Measurements from ENCODE around the gene MAP4K1. TPM values are rescaled to one million over a fixed set of nuclear protein-coding genes. Genes with fewer than 3 reads are reported as not detected.

The MAP4K1 gene
- total RNA-seq, result 100 to 1,000 TPM; 273 to 278 TPM

DNA sequence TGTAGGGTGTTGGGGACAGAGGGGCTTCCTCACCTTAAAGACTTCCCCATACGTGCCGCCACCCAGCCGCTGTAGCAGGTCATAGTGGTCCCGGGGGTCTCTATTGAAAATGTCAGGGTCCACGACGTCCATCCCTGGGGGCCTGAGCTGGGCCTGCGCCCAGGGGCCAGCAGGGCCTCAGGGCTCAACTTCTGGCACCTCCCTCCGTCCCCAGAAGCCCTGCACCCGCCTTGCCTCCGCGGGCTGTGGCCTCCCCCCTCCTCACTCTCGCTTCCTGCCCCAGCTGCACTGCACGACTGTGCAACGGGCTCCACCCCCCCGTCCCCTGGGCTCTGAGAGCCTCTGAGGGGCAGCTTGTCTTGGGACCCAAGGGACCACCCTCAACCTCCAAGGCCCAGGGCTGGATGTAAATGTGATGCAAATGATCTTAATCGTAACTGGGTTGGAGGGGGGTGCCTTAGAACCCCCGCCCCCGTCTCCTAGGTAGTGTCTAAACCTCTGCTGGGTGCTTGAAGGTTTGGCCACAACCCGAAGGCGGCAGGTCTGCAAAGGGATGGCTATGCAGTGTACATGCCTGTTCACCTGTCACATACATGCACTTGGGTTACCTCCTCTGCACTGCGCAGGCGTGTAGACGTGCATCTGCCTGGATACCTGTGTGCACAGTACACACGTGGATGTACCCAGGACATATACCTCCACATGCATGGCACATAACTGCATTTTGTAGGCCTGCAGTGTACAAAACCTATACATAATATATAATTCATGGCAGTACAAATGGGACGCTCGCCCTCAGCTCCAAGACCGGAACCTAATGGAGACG is at the start of gene MAP4K1:
TSS of gene MAP4K1 (minus strand) at position 190 of the 826 bp plus-strand sequence. CDS start at position 132, 58 bp downstream.

DNA sequence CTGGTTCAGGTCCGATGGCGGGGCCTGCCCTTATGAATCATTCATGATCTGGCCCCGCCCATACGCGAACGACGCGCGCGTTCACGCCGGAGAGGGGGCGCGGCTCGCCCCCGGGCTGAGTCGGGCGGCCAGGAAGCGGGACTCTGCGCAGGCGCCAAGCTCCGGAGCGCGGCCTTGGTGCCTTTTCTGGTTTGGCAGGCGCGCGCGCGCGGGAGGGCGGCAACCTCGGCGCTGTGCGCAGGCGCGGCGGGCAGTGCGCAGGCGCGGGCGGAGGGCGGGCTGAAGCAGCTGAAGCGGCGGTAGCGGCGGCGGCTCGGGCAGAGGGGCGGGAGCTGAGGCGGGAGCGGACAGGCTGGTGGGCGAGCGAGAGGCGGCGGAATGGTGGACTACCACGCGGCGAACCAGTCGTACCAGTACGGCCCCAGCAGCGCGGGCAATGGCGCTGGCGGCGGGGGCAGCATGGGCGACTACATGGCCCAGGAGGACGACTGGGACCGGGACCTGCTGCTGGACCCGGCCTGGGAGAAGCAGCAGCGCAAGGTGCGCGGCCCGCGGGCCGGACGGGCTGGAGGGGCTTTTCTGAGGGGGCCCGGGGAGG is 29.7 kb upstream of the MAP4K1 start, which contains the start of gene ACTN4:
TSS of gene ACTN4 (plus strand) at position 282 of the 598 bp plus-strand sequence. CDS start at position 379, 97 bp downstream.

DNA sequence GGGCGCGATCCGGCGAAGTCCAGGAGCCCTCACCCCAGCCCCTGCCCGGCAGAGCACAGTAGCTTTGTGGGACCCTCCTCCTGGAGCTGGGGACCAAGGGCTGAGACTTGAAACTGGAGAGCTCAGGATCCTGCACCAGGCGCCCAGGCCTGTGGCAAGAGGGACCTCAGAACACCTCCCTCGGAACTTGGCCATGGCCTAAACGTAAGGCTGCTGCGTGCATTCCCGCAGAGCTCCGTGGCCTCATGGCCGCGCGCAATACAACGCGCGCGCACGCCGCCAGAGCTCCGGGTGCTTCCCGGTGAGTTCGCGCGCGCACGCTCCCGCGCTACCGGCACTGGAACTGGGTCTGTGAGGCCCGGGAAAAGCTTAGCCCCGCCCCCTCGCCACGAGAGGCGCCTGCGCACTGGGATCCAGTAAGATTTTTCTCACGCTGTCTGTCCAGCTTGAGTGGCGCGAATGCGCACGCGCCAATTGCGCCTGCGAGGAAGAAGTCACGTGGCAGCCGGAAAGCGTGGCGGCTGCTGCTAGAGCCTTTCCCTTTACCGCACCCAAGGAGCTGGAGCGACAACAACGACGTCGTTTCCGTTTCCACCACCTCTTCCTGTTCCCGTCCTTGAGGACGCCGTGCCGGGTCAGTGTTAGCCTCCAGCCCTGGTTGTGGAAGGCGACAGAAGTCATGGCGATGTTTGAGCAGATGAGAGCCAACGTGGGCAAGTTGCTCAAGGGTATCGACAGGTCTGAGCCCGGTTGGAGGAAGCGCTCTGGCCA is 1.0 kb upstream of the MAP4K1 start, which contains the start of gene EIF3K:
TSS of gene EIF3K (plus strand) at position 599 of the 771 bp plus-strand sequence. CDS start at position 680, 81 bp downstream.

Other genes with a start within 250 kb of the MAP4K1 start
- gene PSMD8, start 243.4 kb downstream of the MAP4K1 start, total RNA-seq, result 100 to 1,000 TPM; 143 to 145 TPM
- under 1 TPM; 0.12 to 0.18 TPM for gene GGN, start 229.9 kb downstream of the MAP4K1 start, total RNA-seq
- gene SPRED3, start 229.3 kb downstream of the MAP4K1 start, total RNA-seq, result 1 to 10 TPM; 1.8 to 2.6 TPM
- 10 to 100 TPM; 29.4 to 32.9 TPM for gene FAM98C, start 214.9 kb downstream of the MAP4K1 start, total RNA-seq
- gene RASGRP4, start 191.7 kb downstream of the MAP4K1 start, total RNA-seq, result 1 to 10 TPM; 1.0 to 1.4 TPM
- 1 to 10 TPM; 1.2 to 1.8 TPM for gene RYR1, start 184.3 kb downstream of the MAP4K1 start, total RNA-seq
- 100 to 1,000 TPM; 379 to 392 TPM for gene EIF3K, start 1.2 kb upstream of the MAP4K1 start, total RNA-seq
- 100 to 1,000 TPM; 316 to 318 TPM for gene ACTN4, start 29.7 kb upstream of the MAP4K1 start, total RNA-seq
- 10 to 100 TPM; 10.2 to 10.3 TPM for gene CAPN12, start 126.5 kb upstream of the MAP4K1 start, total RNA-seq
- not detected for gene LGALS7, start 155.6 kb upstream of the MAP4K1 start, total RNA-seq
- not detected for gene LGALS7B, start 171.2 kb upstream of the MAP4K1 start, total RNA-seq
- 1 to 10 TPM; 1.6 to 2.2 TPM for gene LGALS4, start 195.0 kb upstream of the MAP4K1 start, total RNA-seq
- gene ECH1, start 213.8 kb upstream of the MAP4K1 start, total RNA-seq, result 100 to 1,000 TPM; 146 to 156 TPM
- 100 to 1,000 TPM; 430 to 450 TPM for gene HNRNPL, start 232.0 kb upstream of the MAP4K1 start, total RNA-seq